GM12801 (cell line): ENCODE measurements around the gene DUSP22.

ENCODE experiments used
- CTCF ChIP-seq: IDR thresholded peaks from one replicate; pipeline ENCODE4 v1.5.1; 2011; ENCODE audit warnings: control low read depth; ENCODE audit not compliant: insufficient read length; ENCODE audit errors: extremely low read depth

Gene DUSP22

GRCh38 chr6:306641-307061 lies 14.4 kb downstream of the DUSP22 start:
- no peak for TF ChIP-seq CTCF

- TF ChIP-seq CTCF, result no peak
Observed at GRCh38 chr6:307065-307814, 15.0 kb downstream of the DUSP22 start.

- no peak for TF ChIP-seq CTCF
Observed at GRCh38 chr6:307874-308273, 15.6 kb downstream of the DUSP22 start.

GRCh38 chr6:308307-308706 lies 16.0 kb downstream of the DUSP22 start:
- TF ChIP-seq CTCF, result no peak

GRCh38 chr6:308768-309167 lies 16.5 kb downstream of the DUSP22 start:
- no peak for TF ChIP-seq CTCF

GRCh38 chr6:309947-310346 lies 17.7 kb downstream of the DUSP22 start:
- TF ChIP-seq CTCF, result no peak

GRCh38 chr6:310671-311070 lies 18.4 kb downstream of the DUSP22 start:
- TF ChIP-seq CTCF, result no peak
